ENCODE measurements around the gene SOWAHB. TPM values are rescaled to one million over a fixed set of nuclear protein-coding genes. Genes with fewer than 3 reads are reported as not detected.

SOWAHB gene
- total RNA-seq, 4 donors from 2014 or later = 5.1 to 8.2 (median 6.9) TPM

DNA sequence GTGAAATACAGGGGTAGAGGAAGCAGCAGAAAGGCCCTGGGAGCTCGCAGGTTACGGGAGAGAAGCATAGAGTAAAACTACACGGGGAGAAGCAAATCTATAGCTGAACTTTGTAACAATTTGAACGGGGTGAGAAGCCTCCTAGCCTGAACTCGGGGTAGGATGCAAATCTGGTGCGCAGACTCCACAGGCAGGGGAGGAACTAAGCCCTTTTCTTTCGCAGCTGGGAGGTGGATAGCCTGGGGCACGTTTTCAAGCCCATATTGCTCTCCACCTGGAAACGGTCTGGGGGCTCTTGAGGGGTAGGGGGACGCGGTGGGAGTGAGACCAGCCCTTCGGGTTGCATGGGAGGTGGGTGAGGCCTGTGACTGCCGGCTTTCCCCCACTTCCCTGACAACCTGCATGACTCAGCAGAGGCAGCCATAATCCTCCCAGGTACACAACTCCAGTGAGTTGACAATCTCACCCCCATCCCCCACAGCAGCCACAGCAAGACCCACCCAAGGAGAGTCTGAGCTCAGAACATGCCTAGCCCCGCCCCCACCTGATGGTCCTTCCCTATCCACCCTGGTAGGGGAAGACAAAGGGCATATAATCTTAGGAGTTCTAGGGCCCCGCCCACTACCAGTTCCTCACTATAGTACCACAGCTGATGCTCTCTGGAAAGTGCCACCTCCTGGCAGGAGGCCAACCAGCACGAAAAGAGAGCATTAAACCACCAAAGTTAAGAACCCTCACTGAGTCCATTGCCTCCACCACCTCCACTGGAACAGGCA is 29.9 kb downstream of the SOWAHB start:
- Histone ChIP-seq H3K4me3 (replicated peaks in 1 of 3) (no peak overlapping the region), H3K4me1 (no peaks in the 10 kb centered on the region), H3K27me3 (no peaks in the 10 kb centered on the region), H3K9me3 (no peaks in the 10 kb centered on the region), H3K36me3 (no peaks in the 10 kb centered on the region), H3K27ac (no peak overlapping the region)
- TF ChIP-seq, protein P1, sequence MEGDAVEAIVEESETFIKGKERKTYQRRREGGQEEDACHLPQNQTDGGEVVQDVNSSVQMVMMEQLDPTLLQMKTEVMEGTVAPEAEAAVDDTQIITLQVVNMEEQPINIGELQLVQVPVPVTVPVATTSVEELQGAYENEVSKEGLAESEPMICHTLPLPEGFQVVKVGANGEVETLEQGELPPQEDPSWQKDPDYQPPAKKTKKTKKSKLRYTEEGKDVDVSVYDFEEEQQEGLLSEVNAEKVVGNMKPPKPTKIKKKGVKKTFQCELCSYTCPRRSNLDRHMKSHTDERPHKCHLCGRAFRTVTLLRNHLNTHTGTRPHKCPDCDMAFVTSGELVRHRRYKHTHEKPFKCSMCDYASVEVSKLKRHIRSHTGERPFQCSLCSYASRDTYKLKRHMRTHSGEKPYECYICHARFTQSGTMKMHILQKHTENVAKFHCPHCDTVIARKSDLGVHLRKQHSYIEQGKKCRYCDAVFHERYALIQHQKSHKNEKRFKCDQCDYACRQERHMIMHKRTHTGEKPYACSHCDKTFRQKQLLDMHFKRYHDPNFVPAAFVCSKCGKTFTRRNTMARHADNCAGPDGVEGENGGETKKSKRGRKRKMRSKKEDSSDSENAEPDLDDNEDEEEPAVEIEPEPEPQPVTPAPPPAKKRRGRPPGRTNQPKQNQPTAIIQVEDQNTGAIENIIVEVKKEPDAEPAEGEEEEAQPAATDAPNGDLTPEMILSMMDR (IDR thresholded peaks at IDR 0.05) = no peak
- no peak for TF ChIP-seq POLR2A (IDR thresholded peaks at IDR 0.05)
- DNase-seq = peak in 1 of 2 donors; percentile 2
- intact Hi-C loops (cut with DNase I) = no loop called here
- 59 to 64% methylated on average over 14 to 16 of the region's 16 CpGs for WGBS, 2 donors

DNA sequence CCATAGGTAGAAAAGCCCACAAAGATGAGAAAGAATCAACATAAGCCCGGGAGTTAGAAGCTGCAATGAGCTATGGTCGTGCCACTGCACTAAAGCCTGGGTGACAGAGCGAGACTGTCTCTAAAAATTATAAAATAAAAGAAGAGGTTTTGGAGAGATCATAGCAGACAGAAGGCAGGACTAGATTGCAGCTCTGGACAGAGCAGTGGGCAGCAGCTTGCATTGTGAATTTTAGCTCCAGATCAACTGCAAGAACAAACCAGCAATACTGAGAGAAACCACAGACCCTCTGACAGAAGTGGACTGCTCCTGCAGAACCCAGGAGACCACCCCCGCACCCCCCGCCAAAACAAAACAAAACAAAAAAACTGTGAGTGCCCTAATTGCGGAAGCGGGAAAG is 30.6 kb downstream of the SOWAHB start:
- no peak for DNase-seq
- H3K36me3 ChIP-seq = no peaks in the 10 kb centered on the region
- TF ChIP-seq, protein P1 (IDR thresholded peaks at IDR 0.05) = no peak
- no peaks in the 10 kb centered on the region for H3K27me3 ChIP-seq
- no peak overlapping the region for H3K27ac ChIP-seq
- intact Hi-C loops (cut with DNase I) = no loop called here
- no peaks in the 10 kb centered on the region for H3K9me3 ChIP-seq
- H3K4me3 ChIP-seq (replicated peaks in 1 of 3) = no peak overlapping the region
- 69 to 73% methylated on average over 7 of the region's 7 CpGs for WGBS, 2 donors
- H3K4me1 ChIP-seq = no peaks in the 10 kb centered on the region

DNA sequence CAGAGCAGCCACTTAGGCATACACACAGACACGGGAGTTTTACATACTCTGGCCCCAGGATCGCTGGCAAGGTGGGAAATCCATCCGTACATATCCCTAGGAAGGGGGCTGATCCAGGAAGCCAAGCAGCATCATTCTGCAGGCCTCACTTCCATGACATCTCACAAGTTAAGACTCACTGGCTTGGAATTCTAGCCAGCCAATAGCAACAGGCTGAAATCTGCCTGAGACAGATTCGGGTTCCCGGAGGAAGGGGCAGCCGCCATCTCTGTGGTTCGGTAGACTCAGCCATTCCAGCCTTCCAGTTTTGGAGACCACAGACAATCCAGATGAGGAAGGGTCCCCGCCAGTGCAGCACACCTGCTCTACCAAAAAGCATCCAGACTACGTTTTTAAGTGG is 31.3 kb downstream of the SOWAHB start:
- Histone ChIP-seq H3K9me3 (no peaks in the 10 kb centered on the region), H3K4me3 (replicated peaks in 1 of 3) (no peak overlapping the region), H3K36me3 (no peaks in the 10 kb centered on the region), H3K4me1 (no peaks in the 10 kb centered on the region), H3K27me3 (no peaks in the 10 kb centered on the region), H3K27ac (no peak overlapping the region)
- 86 to 97% methylated on average over 7 to 9 of the region's 9 CpGs for WGBS, 2 donors
- TF ChIP-seq, protein P1 (IDR thresholded peaks at IDR 0.05) = no peak
- TF ChIP-seq POLR2A (IDR thresholded peaks at IDR 0.05) = no peak
- DNase-seq = no peak
- intact Hi-C loops (cut with DNase I) = no loop called here

DNA sequence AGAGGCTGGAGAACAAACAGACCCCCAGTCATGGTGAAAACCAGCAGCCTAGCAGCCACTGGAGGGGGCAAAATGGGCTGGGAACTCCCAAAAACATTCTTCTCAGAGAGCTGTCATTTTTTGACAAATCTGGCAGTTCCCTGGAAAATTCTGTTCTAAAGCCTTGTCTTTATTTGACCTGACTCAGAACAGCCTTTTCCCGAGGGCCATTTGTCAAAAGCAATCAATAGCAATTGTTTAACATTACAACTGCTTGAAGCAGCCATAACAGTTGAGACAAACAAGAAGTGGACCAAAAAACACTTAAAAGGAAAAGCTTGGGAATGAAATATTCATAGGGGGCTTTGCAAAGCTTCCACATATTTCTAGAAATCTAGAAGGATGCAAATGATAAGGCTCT is 39.6 kb downstream of the SOWAHB start:
- H3K36me3 ChIP-seq = no peaks in the 10 kb centered on the region
- DNase-seq = no peak
- no peak overlapping the region for H3K27ac ChIP-seq
- intact Hi-C loops (cut with DNase I) = no loop called here
- WGBS, 2 donors = 84 to 89% methylated on average over 1 of the region's 1 CpG
- H3K27me3 ChIP-seq = no peaks in the 10 kb centered on the region
- H3K4me1 ChIP-seq = peaks cover 6 to 9% of the 10 kb centered on the region in 2 donors
- TF ChIP-seq POLR2A (IDR thresholded peaks at IDR 0.05) = no peak
- TF ChIP-seq, protein P1 (IDR thresholded peaks at IDR 0.05) = no peak
- H3K9me3 ChIP-seq = no peaks in the 10 kb centered on the region
- no peak overlapping the region for H3K4me3 ChIP-seq (replicated peaks in 1 of 3)

DNA sequence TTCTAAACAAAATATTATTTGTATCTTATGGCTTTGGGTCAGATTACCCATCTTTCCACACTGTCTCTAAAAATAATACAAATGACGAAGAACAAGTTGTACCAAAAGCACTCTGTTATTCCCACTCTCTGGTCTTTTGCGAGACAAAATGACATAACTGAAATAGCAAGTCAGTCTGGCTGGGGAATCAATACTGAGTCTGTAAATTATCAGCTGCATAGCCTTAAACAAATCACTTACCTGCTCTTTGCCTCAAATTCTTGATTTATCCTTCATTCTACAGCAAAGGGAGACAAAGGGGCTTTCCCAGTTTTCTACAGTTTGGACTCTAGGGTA is 40.9 kb downstream of the SOWAHB start:
- H3K27ac ChIP-seq = no peak overlapping the region
- DNase-seq = no peak
- no peaks in the 10 kb centered on the region for H3K27me3 ChIP-seq
- no peak overlapping the region for H3K4me3 ChIP-seq (replicated peaks in 1 of 3)
- intact Hi-C loops (cut with DNase I) = no loop called here
- H3K36me3 ChIP-seq = no peaks in the 10 kb centered on the region
- 76 to 78% methylated on average over 2 of the region's 2 CpGs for WGBS, 2 donors
- H3K9me3 ChIP-seq = no peaks in the 10 kb centered on the region
- H3K4me1 ChIP-seq = peaks cover 6 to 9% of the 10 kb centered on the region in 2 donors
- TF ChIP-seq, protein P1 (IDR thresholded peaks at IDR 0.05) = no peak
- TF ChIP-seq POLR2A (IDR thresholded peaks at IDR 0.05) = no peak
